GM12892 (cell line): ENCODE measurements around the gene HPCAL1.

Experiments used
- POLR2A ChIP-seq: IDR thresholded peaks from 2 replicates; pipeline ENCODE4 v1.6.1; 2011; ENCODE audit warnings: low read depth, low read length, control low read depth
- POLR2AphosphoS5 ChIP-seq: IDR thresholded peaks from 2 replicates; pipeline ENCODE4 v1.6.1; 2011; ENCODE audit warnings: low read depth, low read length, control low read depth
- TAF1 ChIP-seq: IDR thresholded peaks from 2 replicates; pipeline ENCODE4 v1.6.1; 2011; ENCODE audit warnings: low read depth, mild to moderate bottlenecking, control low read depth, low read length, borderline replicate concordance

GRCh38 chr2:10392548-10392947, 89.8 kb downstream of the HPCAL1 start:
- no peak for TF ChIP-seq POLR2A
- no peak for TF ChIP-seq TAF1
- no peak for TF ChIP-seq POLR2AphosphoS5
